GM18498 (cell line): ENCODE measurements around the gene E2F6.
"Not testable (repeated sequence)": the region's sequence is repeated elsewhere in the genome, so short reads cannot be mapped to it uniquely, and the experiment has no call there.

ENCODE experiments used
- ATAC-seq: cut with Tn5 transposase; IDR thresholded peaks from one replicate; pipeline ENCODE4 v1.9.1; 2021; ENCODE audit warnings: mild to moderate bottlenecking, moderate library complexity; ENCODE audit not compliant: unreplicated experiment

Gene E2F6

GRCh38 chr2:11416931-11417330 lies 49.0 kb downstream of the E2F6 start:
- no peak for ATAC-seq

- ATAC-seq: no peak
Observed at GRCh38 chr2:11416186-11416585, 49.8 kb downstream of the E2F6 start.

- ATAC-seq: no peak
Observed at GRCh38 chr2:11414372-11415124, 51.4 kb downstream of the E2F6 start.

- no peak for ATAC-seq
Observed at GRCh38 chr2:11412449-11412810, 53.5 kb downstream of the E2F6 start.

- ATAC-seq: no peak
Observed at GRCh38 chr2:11411768-11412448, 54.1 kb downstream of the E2F6 start.

GRCh38 chr2:11411244-11411643 lies 54.7 kb downstream of the E2F6 start:
- ATAC-seq: no peak

- no peak for ATAC-seq
Observed at GRCh38 chr2:11410101-11410500, 55.9 kb downstream of the E2F6 start.

GRCh38 chr2:11409572-11409959 lies 56.4 kb downstream of the E2F6 start:
- no peak for ATAC-seq

- no peak for ATAC-seq
Observed at GRCh38 chr2:11408959-11409571, 56.9 kb downstream of the E2F6 start.

GRCh38 chr2:11407413-11407812 lies 58.5 kb downstream of the E2F6 start:
- no peak for ATAC-seq

GRCh38 chr2:11406958-11407381 lies 59.0 kb downstream of the E2F6 start:
- no peak for ATAC-seq

- ATAC-seq: no peak
Observed at GRCh38 chr2:11406267-11406957, 59.5 kb downstream of the E2F6 start.

GRCh38 chr2:11405599-11406266 lies 60.2 kb downstream of the E2F6 start:
- no peak for ATAC-seq

- not testable (repeated sequence) for ATAC-seq
Observed at GRCh38 chr2:11405074-11405406, 60.9 kb downstream of the E2F6 start.

- no peak for ATAC-seq
Observed at GRCh38 chr2:11404376-11405073, 61.4 kb downstream of the E2F6 start.

GRCh38 chr2:11402436-11402835 lies 63.5 kb downstream of the E2F6 start:
- ATAC-seq: no peak

GRCh38 chr2:11399438-11399762 lies 66.6 kb downstream of the E2F6 start:
- no peak for ATAC-seq

- no peak for ATAC-seq
Observed at GRCh38 chr2:11398750-11399437, 67.1 kb downstream of the E2F6 start.

- no peak for ATAC-seq
Observed at GRCh38 chr2:11397513-11397912, 68.4 kb downstream of the E2F6 start.
